Tibial nerve (tissue), 4 donors: Measurements from ENCODE around the gene ZCWPW1. TPM values are rescaled to one million over a fixed set of nuclear protein-coding genes. Genes with fewer than 3 reads are reported as not detected.
A peak's percentile ranks its signal among the peaks of the same experiment; 100 is the strongest.

Experiments used
- DNase-seq, 2 donors: peaks; one replicate each; pipeline ENCODE4 v3.0.0-alpha.2; 2019; ENCODE audit warnings: low spot score in 2 of 2
- H3K27ac ChIP-seq, 4 donors: fragments of 200-600 bp; sonication (generic) in 3 of 4; one replicate each; pipeline ENCODE4 v1.5.1; 2017 to 2019; ENCODE audit warnings: mild to moderate bottlenecking in 1 of 4
- H3K27me3 ChIP-seq, 2 donors: fragments of 200-600 bp; sonication (generic) in 1 of 2; one replicate each; pipeline versions ENCODE4 v1.5.1 to v1.6.0; 2017 to 2019
- H3K36me3 ChIP-seq, 3 donors: fragments of 200-600 bp; sonication (generic); one replicate each; pipeline ENCODE4 v1.5.1; 2018 to 2019
- H3K4me1 ChIP-seq, 4 donors: fragments of 200-600 bp; sonication (generic) in 3 of 4; one replicate each; pipeline ENCODE4 v1.5.1; 2017 to 2019
- H3K4me3 ChIP-seq, 4 donors: fragments of 200-600 bp; sonication (generic) in 3 of 4; one replicate each; pipeline ENCODE4 v1.5.1; 2017 to 2019; ENCODE audit warnings: mild to moderate bottlenecking in 1 of 4, moderate library complexity in 1 of 4
- H3K9me3 ChIP-seq, 4 donors: fragments of 200-600 bp; sonication (generic) in 3 of 4; one replicate each; pipeline ENCODE4 v1.5.1; 2017 to 2019
- EP300 ChIP-seq, 2 donors: sonication (generic); formaldehyde crosslinking; IDR thresholded peaks; one replicate each; pipeline ENCODE4 v1.6.1; 2017; ENCODE audit warnings: antibody characterized with exemption in 2 of 2, mild to moderate bottlenecking in 1 of 2
- POLR2A ChIP-seq, 2 donors: fragments of 450-650 bp; IDR thresholded peaks; one replicate each; pipeline ENCODE4 v1.6.1; 2017; ENCODE audit warnings: antibody characterized with exemption in 2 of 2, mild to moderate bottlenecking in 2 of 2, moderate library complexity in 2 of 2
- WGBS, 2 donors: methylation state at CpG; one replicate each; pipeline ENCODE4 v1.1.5; 2018; 5-methylcytosine and 5-hydroxymethylcytosine counted together
- total RNA-seq, 4 donors: library from RNA; depleted of rRNA; stranded (reverse); fragments of >200 nt; gene quantifications; one replicate each; pipeline ENCODE4 v1.1.0, GENCODE V29; 2016
- TF ChIP-seq, protein P1 (sequence below), 5 experiments: fragments of 200-600 bp in 3 of 5; fragments of 450-650 bp in 2 of 5; sonication (generic) in 3 of 5; IDR thresholded peaks; one replicate each; pipeline ENCODE4 v1.5.1; 2016 to 2019; ENCODE audit warnings: antibody characterized with exemption in 5 of 5, mild to moderate bottlenecking in 3 of 5, moderate library complexity in 2 of 5

ZCWPW1 gene
- total RNA-seq, 4 donors from 2014 or later, result 3.6 to 7.3 (median 4.9) TPM

DNA sequence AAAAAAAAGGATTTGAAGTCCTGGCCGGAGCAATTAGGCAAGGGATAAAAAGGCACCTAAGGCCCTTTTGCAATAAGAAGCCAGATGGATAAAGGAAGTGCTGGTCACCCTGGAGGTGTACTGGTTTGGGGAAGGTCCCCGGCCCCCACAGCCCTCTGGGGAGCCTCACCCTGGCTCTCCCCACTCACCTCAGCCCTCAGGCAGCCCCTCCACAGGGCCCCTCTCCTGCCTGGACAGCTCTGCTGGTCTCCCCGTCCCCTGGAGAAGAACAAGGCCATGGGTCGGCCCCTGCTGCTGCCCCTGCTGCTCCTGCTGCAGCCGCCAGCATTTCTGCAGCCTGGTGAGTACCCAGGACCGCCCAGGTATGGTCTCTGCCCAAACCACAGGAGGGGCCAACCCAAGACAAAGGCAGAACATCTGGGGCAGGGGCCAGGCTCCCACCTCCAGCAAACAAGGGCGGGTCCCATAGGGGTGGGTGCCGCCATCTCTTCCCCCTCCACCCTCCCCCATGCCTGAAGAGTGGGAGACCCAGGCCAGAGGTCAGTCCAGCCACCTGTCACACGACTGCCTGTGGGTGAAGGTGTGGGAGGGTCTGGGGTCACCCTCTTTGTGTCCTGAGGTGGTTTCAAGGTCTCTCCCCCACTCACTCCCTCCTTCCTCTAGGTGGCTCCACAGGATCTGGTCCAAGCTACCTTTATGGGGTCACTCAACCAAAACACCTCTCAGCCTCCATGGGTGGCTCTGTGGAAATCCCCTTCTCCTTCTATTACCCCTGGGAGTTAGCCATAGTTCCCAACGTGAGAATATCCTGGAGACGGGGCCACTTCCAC lies 70.3 kb downstream of the ZCWPW1 start, which contains the start of gene PILRB:
TSS of gene PILRB (plus strand) at position 91 of the 830 bp plus-strand sequence. CDS start at position 277, 186 bp downstream.
- Histone ChIP-seq H3K36me3 (peaks cover 6 to 100% (median 48%) of the 10 kb centered on the region in 3 donors), H3K4me1 (no peaks in the 10 kb centered on the region), H3K27me3 (no peaks in the 10 kb centered on the region), H3K4me3 (no peak within 1 kb of the TSS), H3K27ac (no peak within 1 kb of the TSS), H3K9me3 (no peaks in the 10 kb centered on the region)
- DNase-seq, result no peak
- WGBS, 2 donors, result 80 to 82% methylated on average over 11 of the region's 11 CpGs
- TF ChIP-seq EP300 (IDR thresholded peaks at IDR 0.05) (no peak), POLR2A (IDR thresholded peaks at IDR 0.05) (no peak)
- TF ChIP-seq, protein P1, sequence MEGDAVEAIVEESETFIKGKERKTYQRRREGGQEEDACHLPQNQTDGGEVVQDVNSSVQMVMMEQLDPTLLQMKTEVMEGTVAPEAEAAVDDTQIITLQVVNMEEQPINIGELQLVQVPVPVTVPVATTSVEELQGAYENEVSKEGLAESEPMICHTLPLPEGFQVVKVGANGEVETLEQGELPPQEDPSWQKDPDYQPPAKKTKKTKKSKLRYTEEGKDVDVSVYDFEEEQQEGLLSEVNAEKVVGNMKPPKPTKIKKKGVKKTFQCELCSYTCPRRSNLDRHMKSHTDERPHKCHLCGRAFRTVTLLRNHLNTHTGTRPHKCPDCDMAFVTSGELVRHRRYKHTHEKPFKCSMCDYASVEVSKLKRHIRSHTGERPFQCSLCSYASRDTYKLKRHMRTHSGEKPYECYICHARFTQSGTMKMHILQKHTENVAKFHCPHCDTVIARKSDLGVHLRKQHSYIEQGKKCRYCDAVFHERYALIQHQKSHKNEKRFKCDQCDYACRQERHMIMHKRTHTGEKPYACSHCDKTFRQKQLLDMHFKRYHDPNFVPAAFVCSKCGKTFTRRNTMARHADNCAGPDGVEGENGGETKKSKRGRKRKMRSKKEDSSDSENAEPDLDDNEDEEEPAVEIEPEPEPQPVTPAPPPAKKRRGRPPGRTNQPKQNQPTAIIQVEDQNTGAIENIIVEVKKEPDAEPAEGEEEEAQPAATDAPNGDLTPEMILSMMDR (IDR thresholded peaks at IDR 0.05), result no peak

DNA sequence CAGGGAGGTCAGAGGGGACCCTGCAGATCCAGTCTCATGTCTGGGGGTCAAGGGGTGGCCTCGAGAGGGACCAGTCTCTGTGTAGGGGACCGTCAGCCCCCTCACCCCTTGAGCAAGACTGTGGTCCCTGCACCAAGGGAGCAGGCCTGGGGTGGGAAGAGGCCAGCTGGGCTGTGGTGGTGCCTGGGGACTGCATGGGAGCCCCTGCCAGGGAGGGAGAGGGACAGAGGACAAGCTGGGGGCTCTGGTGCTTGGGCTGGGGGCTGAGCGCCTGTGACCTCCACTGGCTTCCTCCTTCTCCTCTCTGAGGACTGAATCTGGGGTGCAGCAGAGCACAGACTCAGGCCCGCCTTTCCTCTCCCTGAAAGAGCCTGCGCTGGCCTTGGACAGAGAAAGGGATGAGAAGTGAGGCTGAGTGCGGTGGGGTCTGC lies 71.4 kb downstream of the ZCWPW1 start:
- H3K4me3 ChIP-seq, result no peak overlapping the region
- H3K27ac ChIP-seq, result no peak overlapping the region
- no peaks in the 10 kb centered on the region for H3K4me1 ChIP-seq
- peaks cover 6 to 100% (median 53%) of the 10 kb centered on the region in 3 donors for H3K36me3 ChIP-seq
- WGBS, 2 donors, result 89 to 92% methylated on average over 6 of the region's 6 CpGs
- H3K9me3 ChIP-seq, result no peaks in the 10 kb centered on the region
- no peak for TF ChIP-seq POLR2A (IDR thresholded peaks at IDR 0.05)
- TF ChIP-seq, protein P1 (IDR thresholded peaks at IDR 0.05), result no peak
- no peak for TF ChIP-seq EP300 (IDR thresholded peaks at IDR 0.05)
- DNase-seq, result no peak
- no peaks in the 10 kb centered on the region for H3K27me3 ChIP-seq

DNA sequence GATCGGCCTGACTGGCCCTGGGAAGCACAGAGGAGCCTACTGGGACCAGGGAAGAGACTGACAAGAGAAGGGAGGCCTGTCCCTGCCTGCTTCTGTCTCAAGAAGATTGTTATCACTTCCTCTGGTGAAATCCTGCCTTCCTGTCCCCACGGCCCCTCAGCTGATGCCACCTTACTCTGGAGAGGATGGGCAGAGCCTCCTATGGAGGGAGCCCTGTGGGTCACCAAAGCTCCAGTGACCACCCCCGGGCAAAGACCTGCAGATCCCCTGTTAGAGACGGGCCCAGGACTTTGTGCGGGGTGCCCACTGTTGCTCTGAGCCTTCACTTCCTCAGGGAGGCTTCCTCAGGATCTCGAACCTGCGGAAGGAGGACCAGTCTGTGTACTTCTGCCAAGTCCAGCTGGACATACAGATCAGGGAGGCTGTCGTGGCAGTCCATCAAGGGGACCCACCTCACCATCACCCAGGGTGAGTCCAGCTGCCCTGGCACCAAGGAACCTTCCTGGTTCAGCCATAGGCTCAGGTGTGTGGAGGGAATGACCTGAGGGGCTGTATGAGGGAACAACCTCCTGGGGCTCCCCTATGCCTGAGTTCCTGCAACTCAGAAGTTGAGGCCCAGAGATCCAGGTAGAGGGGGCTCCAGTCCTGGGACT lies 72.0 kb downstream of the ZCWPW1 start:
- no peaks in the 10 kb centered on the region for H3K4me1 ChIP-seq
- H3K27me3 ChIP-seq, result no peaks in the 10 kb centered on the region
- no peak overlapping the region for H3K4me3 ChIP-seq
- no peak overlapping the region for H3K27ac ChIP-seq
- no peak for DNase-seq
- H3K36me3 ChIP-seq, result peaks cover 6 to 99% (median 51%) of the 10 kb centered on the region in 3 donors
- TF ChIP-seq POLR2A (IDR thresholded peaks at IDR 0.05), result no peak
- TF ChIP-seq, protein P1 (IDR thresholded peaks at IDR 0.05), result no peak
- no peak for TF ChIP-seq EP300 (IDR thresholded peaks at IDR 0.05)
- WGBS, 2 donors, result 90 to 96% methylated on average over 8 of the region's 8 CpGs
- H3K9me3 ChIP-seq, result no peaks in the 10 kb centered on the region

DNA sequence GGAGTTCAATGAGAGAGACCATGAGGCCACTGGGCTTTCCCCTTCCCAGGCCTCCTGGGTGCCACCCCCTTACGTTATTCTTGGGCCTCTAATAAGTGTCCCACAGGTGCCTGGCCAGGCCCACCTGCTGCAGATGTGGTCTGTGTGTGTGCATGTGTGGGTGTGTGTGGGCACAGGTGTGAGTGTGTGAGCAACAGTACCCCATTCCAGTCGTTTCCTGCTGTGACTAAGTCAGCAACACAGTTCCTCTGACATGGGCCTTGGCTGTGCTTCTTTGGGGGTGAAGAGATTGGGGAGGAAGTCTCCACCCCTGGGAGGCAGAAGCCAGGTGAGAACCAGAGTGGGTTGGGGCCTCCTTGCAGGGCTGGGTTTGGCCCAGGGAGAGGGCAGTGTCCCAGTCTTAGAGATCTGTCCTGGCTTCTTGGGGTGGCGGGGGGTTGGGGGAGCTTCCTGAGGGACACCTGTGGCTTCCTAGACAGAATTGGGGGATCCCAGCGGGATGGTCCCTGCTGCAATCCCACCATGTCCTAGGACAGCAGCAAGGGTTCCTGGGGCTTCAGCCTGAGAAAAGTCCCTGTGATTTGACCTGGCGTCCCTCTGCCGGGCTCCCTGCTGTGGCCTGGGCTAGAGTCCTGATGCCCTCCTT lies 74.7 kb downstream of the ZCWPW1 start:
- WGBS, 2 donors, result 88 to 90% methylated on average over 5 of the region's 6 CpGs
- Histone ChIP-seq H3K4me1 (peaks cover 0 to 11% (median 0%) of the 10 kb centered on the region in 4 donors), H3K36me3 (peaks cover 0 to 95% (median 37%) of the 10 kb centered on the region in 3 donors), H3K9me3 (no peaks in the 10 kb centered on the region), H3K27me3 (no peaks in the 10 kb centered on the region), H3K27ac (peak overlapping the region in 1 of 4 donors; percentile 52), H3K4me3 (no peak overlapping the region)
- DNase-seq, result no peak
- TF ChIP-seq, protein P1 (IDR thresholded peaks at IDR 0.05), result no peak
- TF ChIP-seq EP300 (IDR thresholded peaks at IDR 0.05) (no peak), POLR2A (IDR thresholded peaks at IDR 0.05) (no peak)
